ENCODE results near the gene EBF3.

The EBF3 gene, protein sequence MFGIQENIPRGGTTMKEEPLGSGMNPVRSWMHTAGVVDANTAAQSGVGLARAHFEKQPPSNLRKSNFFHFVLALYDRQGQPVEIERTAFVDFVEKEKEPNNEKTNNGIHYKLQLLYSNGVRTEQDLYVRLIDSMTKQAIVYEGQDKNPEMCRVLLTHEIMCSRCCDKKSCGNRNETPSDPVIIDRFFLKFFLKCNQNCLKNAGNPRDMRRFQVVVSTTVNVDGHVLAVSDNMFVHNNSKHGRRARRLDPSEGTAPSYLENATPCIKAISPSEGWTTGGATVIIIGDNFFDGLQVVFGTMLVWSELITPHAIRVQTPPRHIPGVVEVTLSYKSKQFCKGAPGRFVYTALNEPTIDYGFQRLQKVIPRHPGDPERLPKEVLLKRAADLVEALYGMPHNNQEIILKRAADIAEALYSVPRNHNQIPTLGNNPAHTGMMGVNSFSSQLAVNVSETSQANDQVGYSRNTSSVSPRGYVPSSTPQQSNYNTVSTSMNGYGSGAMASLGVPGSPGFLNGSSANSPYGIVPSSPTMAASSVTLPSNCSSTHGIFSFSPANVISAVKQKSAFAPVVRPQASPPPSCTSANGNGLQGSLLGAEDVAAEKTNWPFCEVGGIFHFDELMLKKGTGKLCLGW

DNA sequence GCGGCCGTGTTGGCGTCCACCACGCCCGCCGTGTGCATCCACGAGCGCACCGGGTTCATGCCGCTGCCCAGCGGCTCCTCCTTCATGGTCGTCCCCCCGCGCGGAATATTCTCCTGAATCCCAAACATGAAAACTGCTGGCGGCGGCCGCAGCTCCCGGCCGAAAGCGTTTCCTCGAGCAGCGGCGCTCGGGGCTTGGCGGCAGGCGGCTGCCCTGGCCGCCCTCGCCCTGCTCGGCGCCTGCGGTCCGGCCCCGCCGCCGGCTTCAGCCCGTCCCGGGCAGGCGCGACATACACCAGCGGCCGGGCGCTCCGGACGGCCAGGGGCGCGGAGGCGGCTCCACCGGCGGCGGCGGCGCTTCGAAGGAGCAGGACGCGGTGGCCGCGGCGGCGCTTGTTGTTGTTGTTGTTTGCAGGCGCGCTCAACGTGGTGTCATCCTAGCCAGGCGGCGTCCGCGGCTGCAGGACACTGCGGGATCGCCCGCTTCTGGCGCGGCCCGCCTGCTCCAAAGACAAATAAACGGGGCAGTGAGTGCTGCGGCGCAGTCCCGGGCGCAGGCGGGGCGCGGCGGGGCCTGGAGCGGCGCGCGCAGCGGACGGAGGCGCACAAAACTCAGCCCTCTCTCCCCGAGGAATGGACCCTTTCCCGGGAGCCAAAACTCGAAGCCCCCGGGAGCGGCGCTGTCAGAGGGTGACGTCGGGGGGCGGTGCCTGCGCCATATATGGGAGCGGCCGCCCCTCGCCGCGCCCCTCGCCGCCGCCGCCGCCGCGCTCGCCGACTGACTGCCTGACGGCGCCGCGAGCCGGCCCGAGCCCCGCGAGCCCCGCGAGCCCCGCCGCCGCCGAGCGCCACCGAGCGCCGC lies at the start of gene EBF3:
Gene EBF3, minus strand, starts transcription at position 634 of the 861 bp plus-strand sequence. Its CDS starts 506 bp downstream, at position 128.
- FAIRE-seq (no peak), DNase-seq (ENCODE audit: low spot score) (peak; percentile 83)

DNA sequence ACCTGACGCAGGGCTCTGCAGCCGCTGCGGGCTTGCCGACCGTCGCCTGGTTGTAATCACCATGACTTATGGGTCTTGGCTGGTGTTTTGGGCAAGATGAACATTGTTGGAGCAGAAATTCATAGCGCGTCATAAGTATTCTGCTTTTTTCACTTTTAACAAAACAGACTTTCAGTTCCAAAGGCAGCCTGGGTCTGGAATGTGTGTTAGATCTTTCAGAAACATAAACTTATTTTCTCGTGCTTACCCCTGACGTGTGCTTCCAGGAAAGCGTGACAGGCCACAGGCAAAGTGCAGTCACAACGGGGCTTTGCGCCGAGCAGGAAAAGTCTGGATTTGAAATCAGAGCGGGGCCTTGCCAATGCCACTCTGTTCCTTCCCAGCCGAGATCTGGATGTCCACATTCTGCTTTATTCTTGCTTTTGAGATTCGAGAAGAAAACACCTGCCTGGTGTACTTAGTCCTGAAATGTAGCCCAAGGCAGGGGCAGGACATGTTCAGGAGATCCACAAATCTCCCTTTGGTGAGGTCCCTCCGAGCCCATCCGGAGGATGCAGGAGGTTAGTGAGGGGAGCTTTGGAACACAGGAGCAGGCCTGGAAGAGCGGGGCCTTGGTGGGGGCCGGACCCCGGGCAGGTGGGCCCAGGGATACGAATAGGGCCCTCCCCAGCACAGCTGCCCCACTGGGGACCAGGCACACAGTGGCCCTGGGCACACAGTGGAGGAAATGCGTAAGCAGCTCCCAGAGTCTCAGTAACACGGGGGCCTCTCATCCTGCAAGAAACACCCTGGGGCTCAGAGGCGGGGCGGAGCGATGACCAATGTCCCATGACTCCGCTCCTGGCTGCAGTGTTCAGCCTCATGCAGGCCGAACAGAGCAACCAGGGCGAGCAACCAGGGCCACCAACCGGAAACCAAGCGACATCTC lies 49.5 kb upstream of the EBF3 start:
- DNase-seq (ENCODE audit: low spot score): no peak
- FAIRE-seq: no peak

DNA sequence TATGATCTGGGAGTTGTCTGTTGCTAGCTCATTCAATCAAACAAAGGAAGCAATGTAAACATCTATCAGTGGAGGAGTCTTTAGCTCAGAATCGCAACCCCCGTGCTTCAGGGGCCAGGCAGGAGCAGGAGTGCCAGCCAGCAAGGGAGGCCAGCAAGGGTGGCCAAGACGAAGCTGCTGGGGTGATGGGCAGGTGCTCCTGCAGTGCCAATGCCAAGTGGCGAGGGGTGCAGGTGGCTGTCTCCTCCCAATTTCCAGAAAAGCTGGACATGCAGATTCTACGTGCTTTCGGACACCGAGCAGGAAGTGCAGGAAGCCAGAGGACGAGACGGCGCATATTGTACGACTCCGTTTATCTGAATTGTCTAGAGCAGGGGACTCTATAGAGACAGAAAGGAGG lies 48.1 kb upstream of the EBF3 start:
- FAIRE-seq: no peak
- no peak for DNase-seq (ENCODE audit: low spot score)

DNA sequence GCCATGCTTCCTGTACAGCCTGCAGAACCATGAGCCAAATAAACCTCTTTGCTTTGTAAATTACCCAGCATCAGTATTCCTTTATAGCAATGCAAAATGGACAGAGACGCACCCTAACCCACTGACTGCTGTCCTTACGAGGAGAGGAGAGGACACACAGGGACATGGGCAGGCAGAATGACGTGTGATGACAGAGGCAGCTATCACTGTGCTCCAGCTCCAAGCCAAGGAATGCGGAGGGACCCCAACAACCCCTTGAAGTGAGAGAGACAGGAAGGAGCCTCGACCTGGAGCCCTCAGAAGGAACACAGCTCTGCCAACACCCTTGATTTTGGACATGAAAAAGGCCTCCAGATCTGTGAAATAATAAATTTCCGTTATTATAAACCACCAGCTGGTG lies 46.6 kb upstream of the EBF3 start:
- FAIRE-seq: no peak
- no peak for DNase-seq (ENCODE audit: low spot score)

DNA sequence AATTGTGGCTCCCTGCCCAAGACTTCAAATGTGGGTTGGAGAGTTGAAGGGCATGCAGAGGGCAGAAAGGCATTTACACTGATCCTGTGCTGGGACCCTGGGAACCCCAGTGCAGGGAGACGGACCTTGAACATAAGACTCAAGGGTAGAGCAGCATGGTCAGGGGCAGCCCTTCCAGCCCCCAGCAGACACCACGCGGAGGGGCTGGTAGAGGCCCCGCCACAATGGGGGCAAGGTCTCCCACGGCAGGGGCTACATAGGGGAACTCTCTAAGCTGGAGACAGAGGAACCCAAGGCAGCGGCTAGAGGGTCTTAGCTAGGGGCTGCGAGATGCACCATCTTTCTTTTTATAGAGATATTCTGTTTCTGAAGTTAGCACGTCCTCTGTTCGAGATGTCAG lies 45.2 kb upstream of the EBF3 start:
- DNase-seq (ENCODE audit: low spot score) (no peak), FAIRE-seq (no peak)

DNA sequence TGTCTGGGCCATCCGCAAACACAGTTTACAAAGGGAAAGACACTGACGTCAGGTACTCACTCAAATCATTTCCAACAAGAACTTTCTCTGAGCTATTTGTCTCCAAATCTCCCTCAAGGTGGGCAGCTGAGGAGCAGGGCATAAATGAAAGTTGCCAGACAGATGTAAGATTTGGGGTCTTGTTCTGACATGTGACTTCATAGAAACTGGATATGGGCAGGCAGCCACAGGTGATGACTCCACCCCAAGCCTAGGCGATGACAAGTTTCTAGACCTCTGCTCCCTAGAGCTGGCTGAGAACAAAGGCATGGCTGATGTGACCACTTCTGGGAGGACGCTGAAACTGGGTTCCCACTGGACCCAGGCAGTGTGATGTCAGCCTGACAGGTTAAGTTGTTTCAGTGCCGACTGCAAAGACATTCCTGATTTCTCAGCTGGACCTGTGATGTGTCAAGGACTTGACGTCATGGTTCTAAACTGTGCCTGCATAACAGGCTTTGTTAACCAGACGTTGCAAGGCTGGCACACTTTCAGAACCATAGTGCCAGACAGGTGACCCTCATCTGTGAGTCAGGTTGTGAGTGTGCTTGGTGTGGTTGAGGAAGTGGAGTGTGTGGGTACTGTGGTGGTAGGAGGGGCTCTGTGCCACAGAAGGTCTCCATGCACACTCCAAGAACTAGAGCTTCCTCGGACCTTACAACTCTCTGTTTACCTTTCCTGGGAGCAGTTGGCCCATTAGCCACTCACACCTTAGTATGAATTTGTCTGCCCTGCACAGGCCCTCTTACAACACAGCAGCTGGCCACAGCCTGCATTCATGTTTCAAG lies 39.9 kb upstream of the EBF3 start:
- no peak for FAIRE-seq

DNA sequence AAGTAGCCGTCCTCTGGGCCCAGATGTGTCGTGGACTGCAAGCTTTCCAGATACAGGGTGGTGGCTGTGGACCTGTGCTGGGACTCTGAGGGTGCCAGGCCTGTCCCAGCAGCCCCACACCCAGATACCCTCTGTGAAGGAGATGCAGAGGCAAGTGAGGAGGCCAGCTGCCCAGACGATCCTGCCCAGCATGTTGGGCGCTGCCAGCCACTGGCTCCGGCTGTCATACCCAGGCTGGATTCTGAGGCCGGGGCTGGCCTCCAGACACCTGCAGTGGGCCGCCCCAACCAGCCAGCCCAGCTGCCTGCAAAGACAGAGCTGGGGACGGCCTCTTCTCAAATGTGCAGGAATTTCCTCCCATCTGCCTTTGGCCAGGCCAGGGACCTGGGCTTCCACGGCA lies 39.1 kb upstream of the EBF3 start:
- no peak for FAIRE-seq
- DNase-seq (ENCODE audit: low spot score): no peak

More for the DNA sequence above, 39.9 kb upstream of the EBF3 start:
- DNase-seq (ENCODE audit: low spot score): no peak

DNA sequence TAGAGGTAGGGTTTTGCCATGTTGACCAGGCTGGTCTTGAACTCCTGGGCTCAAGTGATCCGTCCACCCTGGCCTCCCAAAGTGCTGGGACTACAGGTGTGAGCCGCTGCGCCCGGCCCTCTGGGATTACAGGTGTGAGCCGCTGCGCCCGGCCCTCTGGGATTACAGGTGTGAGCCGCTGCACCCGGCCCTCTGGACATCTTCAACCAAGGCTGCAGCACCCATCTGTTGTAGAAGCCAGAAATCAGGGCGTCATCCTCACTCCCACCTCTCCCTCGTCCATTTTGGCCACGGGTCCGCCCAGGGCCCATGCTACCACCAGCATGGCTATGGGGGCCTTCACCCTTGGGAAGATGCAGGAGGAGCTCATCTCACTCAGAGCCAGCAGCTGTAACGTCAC lies 38.5 kb upstream of the EBF3 start:
- FAIRE-seq (no peak), DNase-seq (ENCODE audit: low spot score) (no peak)

DNA sequence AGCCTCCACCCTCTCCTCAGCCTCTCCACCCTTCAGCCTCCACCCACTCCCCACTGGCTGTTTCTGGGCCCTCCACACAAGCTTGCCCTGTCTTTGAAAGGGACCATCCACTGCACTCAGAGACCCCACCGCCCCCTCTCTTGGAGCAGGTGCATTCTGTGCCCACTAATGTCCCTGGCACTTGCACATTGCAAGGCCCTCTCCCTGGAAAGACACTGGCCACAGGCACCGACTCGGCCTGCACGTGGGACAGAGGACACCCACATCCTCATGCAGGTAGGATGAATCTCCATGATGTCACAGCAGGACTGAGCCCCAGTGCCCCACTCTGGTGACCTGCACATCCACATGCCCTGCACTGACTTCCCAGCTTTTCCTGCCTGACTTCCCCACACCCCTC lies 36.8 kb upstream of the EBF3 start:
- no peak for FAIRE-seq
- DNase-seq (ENCODE audit: low spot score): no peak

DNA sequence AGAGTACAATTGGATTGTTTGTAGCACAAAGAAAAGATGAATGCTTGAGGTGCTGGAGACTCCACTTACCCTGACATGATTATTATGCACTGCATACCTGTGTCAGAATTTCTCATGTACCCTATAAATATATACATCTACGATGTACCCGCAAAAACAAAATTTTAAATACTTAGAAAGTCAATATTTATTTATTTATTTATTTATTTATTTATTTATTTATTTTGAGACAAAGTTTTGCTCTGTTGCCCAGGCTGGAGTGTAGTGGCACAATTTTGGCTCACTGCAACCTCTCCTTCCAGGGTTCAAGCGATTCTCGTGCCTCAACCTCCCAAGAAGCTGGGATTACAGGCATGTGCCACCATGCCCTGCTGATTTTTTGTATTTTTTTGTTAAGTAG lies 35.1 kb upstream of the EBF3 start:
- DNase-seq (ENCODE audit: low spot score): no peak
- no peak for FAIRE-seq

DNA sequence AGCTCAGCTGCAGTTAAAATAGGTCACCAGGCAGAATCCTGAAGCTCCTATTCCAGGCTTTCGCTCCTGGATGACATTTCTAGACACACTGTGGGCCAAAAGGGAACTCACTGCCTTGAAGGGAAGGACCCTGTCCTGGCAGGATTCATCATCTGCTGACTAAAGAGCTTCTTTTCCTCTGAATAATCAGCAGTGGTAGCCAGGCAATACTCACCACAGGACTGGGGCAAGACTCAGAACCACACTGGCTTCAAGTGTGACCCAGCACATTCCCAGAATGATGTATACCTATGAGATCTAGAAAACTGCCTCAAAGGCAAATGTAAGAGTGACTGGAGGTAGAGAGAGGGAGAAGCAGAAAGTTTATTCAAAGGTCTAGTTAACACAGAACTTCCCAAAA lies 29.5 kb upstream of the EBF3 start:
- no peak for DNase-seq (ENCODE audit: low spot score)
- no peak for FAIRE-seq

DNA sequence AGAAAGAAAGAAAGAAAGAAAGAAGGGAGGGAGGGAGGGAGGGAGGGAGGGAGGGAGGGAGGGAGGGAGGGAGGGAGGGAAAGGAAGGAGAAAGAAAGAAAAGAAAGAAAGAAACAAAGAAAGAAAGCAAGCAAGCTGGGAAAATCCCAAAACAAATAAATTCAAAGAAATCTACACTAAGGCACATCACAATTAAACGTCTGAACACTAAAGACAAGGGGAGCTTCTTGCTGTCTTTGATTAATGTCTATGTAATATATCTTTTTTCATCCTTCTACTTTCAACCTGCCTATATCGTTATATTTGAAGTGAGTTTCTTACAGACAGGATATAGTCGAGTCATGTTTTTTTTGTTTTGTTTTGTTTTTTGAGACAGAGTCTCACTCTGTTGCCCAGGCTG lies 28.3 kb upstream of the EBF3 start:
- FAIRE-seq (no peak), DNase-seq (ENCODE audit: low spot score) (no peak)

DNA sequence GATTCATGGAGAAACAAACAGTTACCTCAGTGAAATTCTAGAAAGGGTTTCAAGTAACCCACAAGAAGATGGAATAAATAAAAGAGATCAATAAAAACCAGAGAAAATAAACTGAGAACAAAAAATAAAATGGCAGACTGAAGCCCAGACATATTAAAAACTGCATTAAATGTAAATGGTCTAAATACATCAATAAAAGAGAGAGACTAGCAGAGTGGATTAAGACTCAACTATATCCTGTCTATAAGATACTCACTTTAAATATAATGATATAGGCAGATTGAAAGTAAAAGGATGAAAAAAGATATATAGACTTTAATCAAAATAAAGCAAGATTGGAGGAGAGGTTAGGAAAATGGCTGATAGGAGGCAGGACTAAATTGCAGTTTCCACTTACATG lies 18.8 kb upstream of the EBF3 start:
- DNase-seq (ENCODE audit: low spot score) (no peak), FAIRE-seq (no peak)

DNA sequence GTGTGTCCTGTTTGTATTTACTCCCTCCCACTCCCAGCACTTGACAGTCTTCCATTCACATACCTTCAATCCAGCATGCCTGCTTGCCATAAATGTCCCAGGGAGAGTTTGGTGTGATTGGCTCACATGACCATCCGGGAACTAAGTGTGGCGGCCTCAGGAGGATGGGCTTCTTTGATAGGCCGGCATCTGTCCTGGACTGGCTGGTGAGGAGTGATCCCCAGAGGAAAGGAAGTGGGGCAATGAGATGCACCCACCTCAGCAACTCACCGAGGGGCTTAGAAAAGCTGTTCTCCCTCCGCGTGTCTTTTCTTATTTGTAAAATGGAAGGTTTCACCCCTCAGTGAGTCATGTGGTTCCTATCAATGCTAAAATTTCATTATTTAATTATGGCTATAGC lies 14.9 kb upstream of the EBF3 start:
- FAIRE-seq (no peak), DNase-seq (ENCODE audit: low spot score) (no peak)

DNA sequence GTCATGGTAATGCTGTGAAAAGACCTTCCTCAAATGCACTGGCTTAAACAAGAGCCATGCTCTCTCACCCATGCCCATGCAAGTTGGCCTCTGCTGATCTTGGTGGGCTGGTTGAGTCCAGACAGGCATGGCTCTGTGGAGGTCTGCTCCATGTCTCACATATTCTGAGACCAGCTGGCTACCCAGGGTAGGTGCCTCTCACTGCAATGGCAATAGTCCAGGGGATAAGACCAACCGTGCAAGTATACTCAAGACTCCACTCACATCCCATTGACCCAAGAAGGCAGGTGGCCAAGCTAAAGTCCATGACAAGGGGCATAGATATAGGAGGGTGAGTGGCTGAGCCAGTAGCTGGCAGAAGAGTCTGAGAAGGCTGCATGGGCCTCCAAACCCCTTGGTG lies 14.2 kb upstream of the EBF3 start:
- no peak for FAIRE-seq
- no peak for DNase-seq (ENCODE audit: low spot score)

DNA sequence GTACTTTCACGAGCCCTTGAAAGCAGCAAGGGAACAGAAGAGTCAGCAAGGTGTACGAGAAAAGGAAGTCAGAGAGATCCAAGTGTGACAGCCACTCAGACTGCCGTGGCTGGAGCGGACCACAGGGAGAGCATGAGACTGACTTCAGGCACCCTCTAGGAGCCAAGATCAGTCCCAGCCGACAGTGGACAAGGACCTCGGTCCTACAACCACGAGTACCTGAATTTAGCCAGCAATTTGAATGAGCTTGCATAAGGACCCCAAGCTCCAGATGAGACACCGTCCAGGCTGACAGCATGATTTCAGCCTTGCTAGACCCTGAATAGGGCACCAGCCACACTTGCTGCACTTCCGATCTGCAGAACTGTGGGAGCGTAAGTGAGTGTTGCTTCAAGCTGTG lies 13.7 kb upstream of the EBF3 start:
- no peak for FAIRE-seq
- DNase-seq (ENCODE audit: low spot score): no peak

DNA sequence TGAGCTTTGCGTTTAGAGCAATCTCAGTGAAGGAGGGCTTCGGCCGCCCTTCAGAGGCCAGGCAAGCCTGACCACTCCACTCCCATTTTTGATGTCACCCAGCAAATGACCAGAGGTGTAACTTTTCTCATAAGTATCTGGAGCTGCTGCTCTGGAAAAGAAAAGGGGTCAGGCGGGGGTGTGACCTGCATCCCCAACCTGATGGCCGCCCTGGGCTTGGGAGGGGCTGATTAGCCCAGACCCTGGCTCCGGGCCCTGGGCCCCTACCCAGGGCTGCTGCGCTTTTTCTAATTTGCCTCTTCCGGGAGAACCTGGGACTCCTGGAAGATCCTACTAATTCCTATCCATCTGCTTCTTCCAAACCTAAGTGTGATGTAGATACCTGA lies 9.6 kb upstream of the EBF3 start:
- no peak for FAIRE-seq
- no peak for DNase-seq (ENCODE audit: low spot score)

DNA sequence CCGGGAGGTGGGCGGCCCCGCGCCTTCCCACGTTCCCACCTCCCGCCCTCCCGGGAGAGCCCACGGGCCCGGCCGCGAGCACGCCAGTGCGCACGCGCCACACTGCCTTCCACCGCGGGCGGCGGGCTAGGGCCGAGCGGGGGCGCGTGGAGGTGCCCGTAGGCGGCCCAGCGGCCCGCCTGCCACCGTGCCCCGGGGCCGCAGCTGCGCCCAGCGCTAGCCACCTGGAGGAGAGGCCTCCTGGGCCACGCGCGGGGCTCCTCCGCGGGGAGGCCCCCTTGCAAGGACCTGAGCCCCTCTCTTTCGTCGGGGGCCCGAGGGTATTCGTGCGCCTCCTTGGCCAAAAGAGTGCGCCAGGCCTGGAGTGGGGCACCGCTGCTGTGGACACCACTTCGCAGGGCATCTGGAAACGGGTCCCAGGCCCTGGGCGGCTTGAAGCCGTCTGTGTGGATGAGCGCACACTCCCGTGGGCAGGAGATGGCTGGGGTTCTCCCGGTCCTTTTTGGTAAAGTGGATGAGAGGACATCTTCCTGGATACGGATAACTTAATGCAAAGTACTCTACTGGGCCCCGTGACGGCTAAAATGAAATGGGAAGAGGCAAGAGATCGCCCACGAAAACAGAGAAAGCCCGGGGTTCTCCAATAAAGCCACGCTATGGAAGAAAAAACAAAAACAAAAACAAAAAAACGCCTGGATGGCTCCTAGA lies 9.0 kb upstream of the EBF3 start:
- FAIRE-seq (no peak), DNase-seq (ENCODE audit: low spot score) (no peak)

DNA sequence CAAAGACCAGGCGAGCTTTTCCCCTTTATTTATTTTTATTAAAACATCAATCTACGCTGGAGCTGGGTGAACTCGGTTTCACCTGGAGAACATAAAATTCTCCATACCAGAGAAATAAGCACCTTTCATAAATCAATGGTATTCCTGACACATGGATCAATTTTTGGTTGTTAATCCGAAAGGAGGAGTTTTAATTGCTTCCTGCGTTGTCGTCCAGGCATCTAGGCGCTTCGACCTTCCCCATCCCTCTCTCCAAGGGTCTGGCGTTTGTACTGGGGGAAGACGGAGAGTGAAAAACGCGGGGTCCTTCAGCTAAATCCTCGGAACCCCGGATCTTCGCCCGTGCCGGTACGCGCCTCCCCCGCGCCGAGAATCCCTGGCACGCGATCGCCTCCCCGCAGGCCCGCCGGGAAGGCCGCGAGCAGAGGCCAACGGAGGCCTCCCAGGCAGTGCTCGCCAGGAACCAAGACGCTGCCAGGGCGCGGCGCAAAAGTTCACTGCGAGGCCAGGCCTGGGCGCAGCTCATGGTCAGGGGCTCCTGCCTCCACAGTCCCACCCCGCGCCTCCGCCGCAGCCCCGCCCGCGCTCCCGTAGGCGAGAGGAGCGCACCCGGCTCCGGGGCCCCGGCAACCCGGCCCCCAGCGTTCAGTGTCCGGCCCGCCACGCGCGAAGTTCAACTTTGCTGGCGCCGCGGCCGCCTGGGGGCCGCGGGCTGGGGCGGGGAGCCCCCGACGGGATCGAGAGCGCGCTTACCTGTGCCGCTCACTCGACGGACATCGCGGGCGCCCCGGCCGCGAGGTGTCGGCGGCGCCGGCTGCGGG lies 8.3 kb upstream of the EBF3 start:
- DNase-seq (ENCODE audit: low spot score) (peak; percentile 24), FAIRE-seq (no peak)
